AG10803 (cell line): ENCODE data around the gene GNAI3.

Experiments used
- DNase-seq: peaks from one replicate; pipeline ENCODE4 v3.0.0; 2010; ENCODE audit warnings: low read depth
- H3K4me3 ChIP-seq: 2 replicates; pipeline ENCODE4 v1.5.1; 2011; ENCODE audit warnings: mild to moderate bottlenecking, low read length, control low read depth
- CTCF ChIP-seq: conservative IDR thresholded peaks from 2 replicates; pipeline ENCODE4 v1.5.1; 2011; ENCODE audit warnings: mild to moderate bottlenecking, low read length, control low read depth, inconsistent platforms

The GNAI3 gene

GRCh38 chr1:109548321-109549267 is at the start of gene GNAI3:
Gene GNAI3 (plus strand): TSS chr1:109548615. CDS start chr1:109548721, 106 bp downstream.
- peak; percentile 95 for DNase-seq
- H3K4me3 ChIP-seq: peak within 1 kb of the TSS; percentile 98
- TF ChIP-seq CTCF: no peak

- no peak for DNase-seq
- TF ChIP-seq CTCF: no peak
- no peak overlapping the region for H3K4me3 ChIP-seq
Measured at GRCh38 chr1:109499081-109499480, 49.3 kb upstream of the GNAI3 start.

- peak; percentile 52 for TF ChIP-seq CTCF
- DNase-seq: peak; percentile 65
- no peak overlapping the region for H3K4me3 ChIP-seq
Measured at GRCh38 chr1:109499661-109500536, 48.5 kb upstream of the GNAI3 start.

GRCh38 chr1:109500941-109501381 is 47.5 kb upstream of the GNAI3 start:
- peak; percentile 94 for DNase-seq
- no peak for TF ChIP-seq CTCF
- no peak overlapping the region for H3K4me3 ChIP-seq

GRCh38 chr1:109501644-109502363 is 46.6 kb upstream of the GNAI3 start:
- DNase-seq: no peak
- H3K4me3 ChIP-seq: no peak overlapping the region
- no peak for TF ChIP-seq CTCF

GRCh38 chr1:109502364-109502851 is 46.0 kb upstream of the GNAI3 start:
- H3K4me3 ChIP-seq: no peak overlapping the region
- TF ChIP-seq CTCF: no peak
- no peak for DNase-seq
